ENCODE measurements around the gene EYA2. TPM values are rescaled to one million over a fixed set of nuclear protein-coding genes. Genes with fewer than 3 reads are reported as not detected.
"Not testable (repeated sequence)": the region's sequence is repeated elsewhere in the genome, so short reads cannot be mapped to it uniquely, and the experiment has no call there.

Gene EYA2
- polyA plus RNA-seq, 1 experiment: 4.0 TPM

GRCh38 chr20:47174456-47175243, 280.0 kb downstream of the EYA2 start:
- CTCF ChIA-PET: interaction anchor here (0.6 to 0.9 kb wide), 2 partner anchors 276 to 408 kb away, joined by 3 read pairs; no protein-coding TSS in a partner anchor
- POLR2A ChIA-PET: no interaction called here

GRCh38 chr20:47175493-47175892, 280.9 kb downstream of the EYA2 start:
- no peak for TF ChIP-seq CTCF (IDR thresholded peaks at IDR 0.05; ENCODE audit: low read depth, low read length)
- ChIA-PET CTCF (no interaction called here), POLR2A (interaction anchor here (0.5 to 0.6 kb wide), 2 partner anchors 50 to 66 kb away, joined by 5 to 6 read pairs; no protein-coding TSS in a partner anchor)
- no peak for DNase-seq (ENCODE audit: low read depth, low spot score)
- Histone ChIP-seq H3K27ac (ENCODE audit: low read depth, low read length) (no peak overlapping the region), H3K4me3 (ENCODE audit: low read depth, low read length) (no peak overlapping the region), H3K27me3 (ENCODE audit: control insufficient read depth, insufficient read depth, low read length) (no peaks in the 10 kb centered on the region), H3K9me3 (ENCODE audit: control insufficient read depth, insufficient read depth, low read length) (no peaks in the 10 kb centered on the region)

More at GRCh38 chr20:47174456-47175243, 280.0 kb downstream of the EYA2 start:
- Histone ChIP-seq H3K9me3 (ENCODE audit: control insufficient read depth, insufficient read depth, low read length) (no peaks in the 10 kb centered on the region), H3K4me3 (ENCODE audit: low read depth, low read length) (no peak overlapping the region), H3K27ac (ENCODE audit: low read depth, low read length) (no peak overlapping the region), H3K27me3 (ENCODE audit: control insufficient read depth, insufficient read depth, low read length) (no peaks in the 10 kb centered on the region)
- no peak for DNase-seq (ENCODE audit: low read depth, low spot score)
- no peak for TF ChIP-seq CTCF (IDR thresholded peaks at IDR 0.05; ENCODE audit: low read depth, low read length)

- CTCF ChIA-PET: interaction anchor here (0.6 to 0.7 kb wide), 2 partner anchors 20 to 1165 kb away, joined by 3 to 4 read pairs; no protein-coding TSS in a partner anchor
- POLR2A ChIA-PET: not testable (repeated sequence)
These were observed 281.6 kb downstream of the EYA2 start for GRCh38 chr20:47176217-47176616.

GRCh38 chr20:47178277-47178676, 283.6 kb downstream of the EYA2 start:
- TF ChIP-seq CTCF (IDR thresholded peaks at IDR 0.05; ENCODE audit: low read depth, low read length): no peak
- Histone ChIP-seq H3K9me3 (ENCODE audit: control insufficient read depth, insufficient read depth, low read length) (no peaks in the 10 kb centered on the region), H3K4me3 (ENCODE audit: low read depth, low read length) (no peak overlapping the region), H3K27ac (ENCODE audit: low read depth, low read length) (no peak overlapping the region), H3K27me3 (ENCODE audit: control insufficient read depth, insufficient read depth, low read length) (no peaks in the 10 kb centered on the region)
- POLR2A ChIA-PET: no interaction called here
- CTCF ChIA-PET: interaction anchor here (0.6 kb wide), 1 partner anchor 158 kb away, joined by 3 read pairs; no protein-coding TSS in a partner anchor
- DNase-seq (ENCODE audit: low read depth, low spot score): no peak

More at GRCh38 chr20:47176217-47176616, 281.6 kb downstream of the EYA2 start:
- not testable (repeated sequence) for DNase-seq (ENCODE audit: low read depth, low spot score); H3K27ac ChIP-seq (ENCODE audit: low read depth, low read length); H3K27me3 ChIP-seq (ENCODE audit: control insufficient read depth, insufficient read depth, low read length); H3K4me3 ChIP-seq (ENCODE audit: low read depth, low read length); H3K9me3 ChIP-seq (ENCODE audit: control insufficient read depth, insufficient read depth, low read length)

- DNase-seq (ENCODE audit: low read depth, low spot score): no peak
- Histone ChIP-seq H3K9me3 (ENCODE audit: control insufficient read depth, insufficient read depth, low read length) (no peaks in the 10 kb centered on the region), H3K27me3 (ENCODE audit: control insufficient read depth, insufficient read depth, low read length) (no peaks in the 10 kb centered on the region), H3K4me3 (ENCODE audit: low read depth, low read length) (no peak overlapping the region), H3K27ac (ENCODE audit: low read depth, low read length) (no peak overlapping the region)
- ChIA-PET POLR2A (no interaction called here), CTCF (interaction anchor here (0.6 kb wide), 1 partner anchor 158 kb away, joined by 3 read pairs; no protein-coding TSS in a partner anchor)
- no peak for TF ChIP-seq CTCF (IDR thresholded peaks at IDR 0.05; ENCODE audit: low read depth, low read length)
These were observed 284.2 kb downstream of the EYA2 start for GRCh38 chr20:47178851-47179250.
